ENCODE results near the gene KRTAP10-12. TPM values are rescaled to one million over a fixed set of nuclear protein-coding genes. Genes with fewer than 3 reads are reported as not detected.
A peak's percentile ranks its signal among the peaks of the same experiment; 100 is the strongest.

Gene KRTAP10-12
- polyA plus RNA-seq, 1 of the 3 experiments (the other 2 are of a cell fraction): not detected

GRCh38 chr21:44697811-44698734, 1.1 kb downstream of the KRTAP10-12 start:
- no peak overlapping the region for H3K9ac ChIP-seq
- no peak overlapping the region for H2AFZ ChIP-seq (ENCODE audit: low read depth)
- H3K79me2 ChIP-seq (ENCODE audit: insufficient read depth): no peaks in the 10 kb centered on the region
- WGBS (ENCODE audit: low lambda C conversion rate): 12% methylated on average over 19 of the region's 35 CpGs
- CTCF ChIA-PET: interaction anchor here (0.9 to 1.9 kb wide), 3 partner anchors 12 to 187 kb away, joined by 3 to 5 read pairs (median 4); no protein-coding TSS in a partner anchor
- H3K27me3 ChIP-seq (ENCODE audit: insufficient read depth): peaks cover 70% of the 10 kb centered on the region
- H3K36me3 ChIP-seq (replicated peaks in 1 of 2; ENCODE audit: control insufficient read depth in 1 of 2, insufficient read depth in 2 of 2, low read length in 1 of 2): no peaks in the 10 kb centered on the region
- H3K9me2 ChIP-seq: no peaks in the 10 kb centered on the region
- H3K4me2 ChIP-seq: no peak overlapping the region
- 0 out of 2 replicates have a peak, but pooled peaks cover 7% of the 10 kb centered on the region for H3K9me3 ChIP-seq
- TF ChIP-seq YY1 (IDR thresholded peaks at IDR 0.05; ENCODE audit: low read depth) (no peak), ELF1 (IDR thresholded peaks at IDR 0.05) (no peak), IRF3 (IDR thresholded peaks at IDR 0.05; ENCODE audit: low read depth, low read length) (no peak), RCOR1 (IDR thresholded peaks at IDR 0.05; ENCODE audit: low read length) (no peak), MEF2A (IDR thresholded peaks at IDR 0.05; ENCODE audit: borderline replicate concordance, low read depth) (no peak), TCF12 (IDR thresholded peaks at IDR 0.05) (no peak), POLR2AphosphoS5 (IDR thresholded peaks at IDR 0.05; ENCODE audit: low read depth, low read length) (no peak), MXI1 (IDR thresholded peaks at IDR 0.05; ENCODE audit: low read depth, low read length) (no peak)
- H3K4me1 ChIP-seq (ENCODE audit: control insufficient read depth in 1 of 2, insufficient read depth in 2 of 2, low read depth in 1 of 2, low read length in 1 of 2): no peaks in the 10 kb centered on the region; a peak in 1 of 4 replicates
- no peak overlapping the region for H3K27ac ChIP-seq (ENCODE audit: low read depth in 2 of 2, low read length in 1 of 2)
- no peak overlapping the region for H3K4me3 ChIP-seq (ENCODE audit: low read depth in 2 of 2, low read length in 1 of 2)
- H4K20me1 ChIP-seq (ENCODE audit: insufficient read depth): no peaks in the 10 kb centered on the region
- H3F3A ChIP-seq (replicated peaks; ENCODE audit: insufficient read depth): no peaks in the 10 kb centered on the region
- DNase-seq: peak; percentile 62
- POLR2A ChIA-PET: no interaction called here

GRCh38 chr21:44699502-44700001, 2.6 kb downstream of the KRTAP10-12 start:
- POLR2A ChIA-PET: no interaction called here
- Histone ChIP-seq H3K27ac (ENCODE audit: low read depth in 2 of 2, low read length in 1 of 2) (no peak overlapping the region), H3F3A (replicated peaks; ENCODE audit: insufficient read depth) (no peaks in the 10 kb centered on the region), H4K20me1 (ENCODE audit: insufficient read depth) (no peaks in the 10 kb centered on the region), H3K4me2 (no peak overlapping the region), H3K4me1 (ENCODE audit: control insufficient read depth in 1 of 2, insufficient read depth in 2 of 2, low read depth in 1 of 2, low read length in 1 of 2) (no peaks in the 10 kb centered on the region; a peak in 1 of 4 replicates), H3K36me3 (replicated peaks in 1 of 2; ENCODE audit: control insufficient read depth in 1 of 2, insufficient read depth in 2 of 2, low read length in 1 of 2) (no peaks in the 10 kb centered on the region), H2AFZ (ENCODE audit: low read depth) (no peak overlapping the region), H3K27me3 (ENCODE audit: insufficient read depth) (peaks cover 83% of the 10 kb centered on the region), H3K9me2 (no peaks in the 10 kb centered on the region), H3K9ac (no peak overlapping the region), H3K4me3 (ENCODE audit: low read depth in 2 of 2, low read length in 1 of 2) (no peak overlapping the region), H3K79me2 (ENCODE audit: insufficient read depth) (no peaks in the 10 kb centered on the region), H3K9me3 (no peaks in the 10 kb centered on the region)
- WGBS (ENCODE audit: low lambda C conversion rate): 16% methylated on average over 13 of the region's 17 CpGs
- CTCF ChIA-PET: interaction anchor here (1.7 kb wide), 1 partner anchor 10 kb away, joined by 4 read pairs; no protein-coding TSS in a partner anchor
- DNase-seq: peak; percentile 32
- TF ChIP-seq MEF2A (IDR thresholded peaks at IDR 0.05; ENCODE audit: borderline replicate concordance, low read depth) (no peak), EZH2phosphoT487 (IDR thresholded peaks at IDR 0.05; ENCODE audit: borderline replicate concordance, low read depth) (no peak)

Measured in SK-N-SH (cell line).